HEK293 (cell line): ENCODE results near the gene MYL6B.

Source experiments
- BCL11A ChIP-seq: fragments of 450-650 bp; formaldehyde crosslinking; IDR thresholded peaks from 2 replicates; pipeline ENCODE4 v1.5.1; 2016; ENCODE audit warnings: low read depth, missing biosample characterization, missing genetic modification characterization
- EGR2 ChIP-seq: fragments of 450-650 bp; formaldehyde crosslinking; IDR thresholded peaks from 2 replicates; pipeline ENCODE4 v1.5.1; 2016; ENCODE audit warnings: low read depth, missing biosample characterization, missing genetic modification characterization
- KLF16 ChIP-seq: fragments of 450-650 bp; formaldehyde crosslinking; IDR thresholded peaks from 2 replicates; pipeline ENCODE4 v1.5.1; 2017; ENCODE audit warnings: missing biosample characterization, missing genetic modification characterization
- KLF7 ChIP-seq: fragments of 450-650 bp; formaldehyde crosslinking; IDR thresholded peaks from 2 replicates; pipeline ENCODE4 v1.5.1; 2016; ENCODE audit warnings: missing biosample characterization, missing genetic modification characterization, borderline replicate concordance
- KLF8 ChIP-seq: fragments of 450-650 bp; formaldehyde crosslinking; IDR thresholded peaks from 2 replicates; pipeline ENCODE4 v1.5.1; 2016; ENCODE audit warnings: missing biosample characterization, missing genetic modification characterization
- OSR2 ChIP-seq: fragments of 450-650 bp; formaldehyde crosslinking; IDR thresholded peaks from 2 replicates; pipeline ENCODE4 v1.5.1; 2016; ENCODE audit warnings: missing biosample characterization, missing genetic modification characterization
- SP3 ChIP-seq: fragments of 450-650 bp; formaldehyde crosslinking; IDR thresholded peaks from 2 replicates; pipeline ENCODE4 v1.5.1; 2016; ENCODE audit warnings: missing biosample characterization, missing genetic modification characterization
- YY2 ChIP-seq: fragments of 450-650 bp; formaldehyde crosslinking; IDR thresholded peaks from 2 replicates; pipeline ENCODE4 v1.5.1; 2016; ENCODE audit warnings: missing biosample characterization, missing genetic modification characterization
- ZBTB8A ChIP-seq: fragments of 450-650 bp; formaldehyde crosslinking; IDR thresholded peaks from 2 replicates; pipeline ENCODE4 v1.5.1; 2016; ENCODE audit warnings: missing biosample characterization, missing genetic modification characterization
- ZNF155 ChIP-seq: fragments of 450-650 bp; formaldehyde crosslinking; IDR thresholded peaks from 2 replicates; pipeline ENCODE4 v1.5.1; 2016; ENCODE audit warnings: missing biosample characterization, missing genetic modification characterization
- ZNF16 ChIP-seq: fragments of 450-650 bp; formaldehyde crosslinking; IDR thresholded peaks from 2 replicates; pipeline ENCODE4 v1.5.1; 2016; ENCODE audit warnings: low read depth, missing biosample characterization, missing genetic modification characterization
- ZNF175 ChIP-seq: fragments of 450-650 bp; formaldehyde crosslinking; IDR thresholded peaks from 2 replicates; pipeline ENCODE4 v1.5.1; 2016; ENCODE audit warnings: missing biosample characterization, missing genetic modification characterization
- ZNF214 ChIP-seq: fragments of 450-650 bp; formaldehyde crosslinking; IDR thresholded peaks from 2 replicates; pipeline ENCODE4 v1.5.1; 2017; ENCODE audit warnings: missing biosample characterization, mild to moderate bottlenecking, missing genetic modification characterization, borderline replicate concordance
- ZNF239 ChIP-seq: fragments of 450-650 bp; formaldehyde crosslinking; IDR thresholded peaks from 2 replicates; pipeline ENCODE4 v1.5.1; 2016; ENCODE audit warnings: missing biosample characterization, missing genetic modification characterization
- ZNF292 ChIP-seq: fragments of 450-650 bp; formaldehyde crosslinking; IDR thresholded peaks from 2 replicates; pipeline ENCODE4 v1.5.1; 2016; ENCODE audit warnings: low read depth, missing biosample characterization, missing genetic modification characterization, borderline replicate concordance
- ZNF404 ChIP-seq: fragments of 450-650 bp; formaldehyde crosslinking; IDR thresholded peaks from 2 replicates; pipeline ENCODE4 v1.5.1; 2017; ENCODE audit warnings: missing biosample characterization, missing genetic modification characterization
- ZNF48 ChIP-seq: fragments of 450-650 bp; formaldehyde crosslinking; IDR thresholded peaks from 2 replicates; pipeline ENCODE4 v1.5.1; 2016; ENCODE audit warnings: missing biosample characterization, missing genetic modification characterization
- ZNF514 ChIP-seq: fragments of 450-650 bp; formaldehyde crosslinking; IDR thresholded peaks from 2 replicates; pipeline ENCODE4 v1.5.1; 2016; ENCODE audit warnings: missing biosample characterization, missing genetic modification characterization
- ZNF624 ChIP-seq: fragments of 450-650 bp; formaldehyde crosslinking; IDR thresholded peaks from 2 replicates; pipeline ENCODE4 v1.5.1; 2017; ENCODE audit warnings: missing biosample characterization, missing genetic modification characterization
- ZNF701 ChIP-seq: fragments of 450-650 bp; formaldehyde crosslinking; IDR thresholded peaks from 2 replicates; pipeline ENCODE4 v1.5.1; 2016; ENCODE audit warnings: missing biosample characterization, missing genetic modification characterization
- ZNF768 ChIP-seq: fragments of 450-650 bp; formaldehyde crosslinking; IDR thresholded peaks from 2 replicates; pipeline ENCODE4 v1.5.1; 2018; ENCODE audit warnings: missing biosample characterization, mild to moderate bottlenecking, missing genetic modification characterization
- ZNF785 ChIP-seq: fragments of 450-650 bp; formaldehyde crosslinking; IDR thresholded peaks from 2 replicates; pipeline ENCODE4 v1.5.1; 2016; ENCODE audit warnings: missing biosample characterization, missing genetic modification characterization
- ZSCAN16 ChIP-seq: fragments of 450-650 bp; formaldehyde crosslinking; IDR thresholded peaks from 2 replicates; pipeline ENCODE4 v1.5.1; 2016; ENCODE audit warnings: missing biosample characterization, missing genetic modification characterization
- ZSCAN30 ChIP-seq: fragments of 450-650 bp; IDR thresholded peaks from 2 replicates; pipeline ENCODE4 v1.5.1; 2018; ENCODE audit warnings: missing biosample characterization, mild to moderate bottlenecking, missing genetic modification characterization, moderate library complexity
- TF ChIP-seq, protein P1 (sequence below): IDR thresholded peaks from 2 replicates; pipeline ENCODE4 v1.6.1; 2011; ENCODE audit warnings: mild to moderate bottlenecking, low read depth, low read length, borderline replicate concordance
- TF ChIP-seq, protein P2 (sequence below): fragments of 450-650 bp; formaldehyde crosslinking; conservative IDR thresholded peaks from 2 replicates; pipeline ENCODE4 v1.5.1; 2016; ENCODE audit warnings: low read depth, missing biosample characterization, missing genetic modification characterization
- TF ChIP-seq, protein P3 (sequence below): fragments of 450-650 bp; formaldehyde crosslinking; IDR thresholded peaks from 2 replicates; pipeline ENCODE4 v1.5.1; 2016; ENCODE audit warnings: missing biosample characterization, missing genetic modification characterization
- TF ChIP-seq, protein P4 (sequence below): fragments of 450-650 bp; formaldehyde crosslinking; IDR thresholded peaks from 2 replicates; pipeline ENCODE4 v1.5.1; 2016; ENCODE audit warnings: missing biosample characterization, missing genetic modification characterization

The MYL6B gene

DNA sequence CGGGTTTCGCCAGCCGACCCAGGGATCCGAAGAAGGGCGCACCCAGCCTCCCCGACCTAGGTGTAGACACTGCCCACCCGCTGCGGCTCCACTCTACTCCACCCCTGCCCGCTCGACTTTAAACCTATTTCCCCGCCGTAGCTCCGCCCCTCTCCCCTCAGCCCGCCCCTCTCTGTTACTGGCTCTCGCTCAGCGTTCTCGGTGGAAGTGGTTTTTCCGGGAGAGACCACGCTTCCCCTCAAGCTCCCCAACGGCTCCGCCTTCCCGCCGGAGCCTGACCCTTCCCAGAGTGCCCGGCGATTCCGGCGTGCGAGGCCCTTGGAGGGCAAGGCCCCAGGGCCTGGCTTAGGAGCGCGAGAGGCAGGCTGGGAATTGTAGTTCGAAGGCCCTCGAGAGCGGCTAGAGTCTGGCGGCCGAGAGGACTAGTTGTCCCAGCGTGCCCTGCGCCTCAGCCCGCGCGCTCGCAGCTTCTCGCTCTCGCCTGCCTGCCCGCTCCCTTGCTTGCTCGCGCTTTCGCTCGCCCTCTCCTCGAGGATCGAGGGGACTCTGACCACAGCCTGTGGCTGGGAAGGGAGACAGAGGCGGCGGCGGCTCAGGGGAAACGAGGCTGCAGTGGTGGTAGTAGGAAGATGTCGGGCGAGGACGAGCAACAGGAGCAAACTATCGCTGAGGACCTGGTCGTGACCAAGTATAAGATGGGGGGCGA lies 48.1 kb upstream of the MYL6B start, which contains the start of gene PA2G4 (continued):
- TF ChIP-seq KLF16 (tag by site-specific recombination) (peak; percentile 50; the same call in 1 of the 2 replicates), KLF7 (tag by site-specific recombination) (peak; percentile 58; the same call in 1 of the 2 replicates), ZNF404 (tag by site-specific recombination) (no peak), ZSCAN16 (no peak), BCL11A (tag by site-specific recombination) (peak; percentile 78; the same call in 1 of the 2 replicates), ZNF239 (no peak), ZNF624 (tag by site-specific recombination) (no peak), ZNF16 (no peak), YY2 (peak; percentile 65; the same call in 1 of the 2 replicates), ZNF214 (tag by site-specific recombination) (no peak), ZNF155 (tag by site-specific recombination) (no peak), ZNF292 (no peak), ZNF785 (tag by site-specific recombination) (no peak), ZNF701 (tag by site-specific recombination) (no peak), OSR2 (no peak), ZSCAN30 (tag by site-specific recombination) (peak; percentile 70), EGR2 (tag by site-specific recombination) (no peak), ZNF175 (tag by site-specific recombination) (no peak), ZNF514 (no peak), SP3 (tag by site-specific recombination) (peak; percentile 95), ZNF768 (no peak), ZNF48 (no peak), KLF8 (tag by site-specific recombination) (peak; percentile 75; the same call in 1 of the 2 replicates), ZBTB8A (tag by site-specific recombination) (peak; percentile 88)
- TF ChIP-seq, protein P1, sequence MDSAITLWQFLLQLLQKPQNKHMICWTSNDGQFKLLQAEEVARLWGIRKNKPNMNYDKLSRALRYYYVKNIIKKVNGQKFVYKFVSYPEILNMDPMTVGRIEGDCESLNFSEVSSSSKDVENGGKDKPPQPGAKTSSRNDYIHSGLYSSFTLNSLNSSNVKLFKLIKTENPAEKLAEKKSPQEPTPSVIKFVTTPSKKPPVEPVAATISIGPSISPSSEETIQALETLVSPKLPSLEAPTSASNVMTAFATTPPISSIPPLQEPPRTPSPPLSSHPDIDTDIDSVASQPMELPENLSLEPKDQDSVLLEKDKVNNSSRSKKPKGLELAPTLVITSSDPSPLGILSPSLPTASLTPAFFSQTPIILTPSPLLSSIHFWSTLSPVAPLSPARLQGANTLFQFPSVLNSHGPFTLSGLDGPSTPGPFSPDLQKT = no peak
- TF ChIP-seq, protein P2, sequence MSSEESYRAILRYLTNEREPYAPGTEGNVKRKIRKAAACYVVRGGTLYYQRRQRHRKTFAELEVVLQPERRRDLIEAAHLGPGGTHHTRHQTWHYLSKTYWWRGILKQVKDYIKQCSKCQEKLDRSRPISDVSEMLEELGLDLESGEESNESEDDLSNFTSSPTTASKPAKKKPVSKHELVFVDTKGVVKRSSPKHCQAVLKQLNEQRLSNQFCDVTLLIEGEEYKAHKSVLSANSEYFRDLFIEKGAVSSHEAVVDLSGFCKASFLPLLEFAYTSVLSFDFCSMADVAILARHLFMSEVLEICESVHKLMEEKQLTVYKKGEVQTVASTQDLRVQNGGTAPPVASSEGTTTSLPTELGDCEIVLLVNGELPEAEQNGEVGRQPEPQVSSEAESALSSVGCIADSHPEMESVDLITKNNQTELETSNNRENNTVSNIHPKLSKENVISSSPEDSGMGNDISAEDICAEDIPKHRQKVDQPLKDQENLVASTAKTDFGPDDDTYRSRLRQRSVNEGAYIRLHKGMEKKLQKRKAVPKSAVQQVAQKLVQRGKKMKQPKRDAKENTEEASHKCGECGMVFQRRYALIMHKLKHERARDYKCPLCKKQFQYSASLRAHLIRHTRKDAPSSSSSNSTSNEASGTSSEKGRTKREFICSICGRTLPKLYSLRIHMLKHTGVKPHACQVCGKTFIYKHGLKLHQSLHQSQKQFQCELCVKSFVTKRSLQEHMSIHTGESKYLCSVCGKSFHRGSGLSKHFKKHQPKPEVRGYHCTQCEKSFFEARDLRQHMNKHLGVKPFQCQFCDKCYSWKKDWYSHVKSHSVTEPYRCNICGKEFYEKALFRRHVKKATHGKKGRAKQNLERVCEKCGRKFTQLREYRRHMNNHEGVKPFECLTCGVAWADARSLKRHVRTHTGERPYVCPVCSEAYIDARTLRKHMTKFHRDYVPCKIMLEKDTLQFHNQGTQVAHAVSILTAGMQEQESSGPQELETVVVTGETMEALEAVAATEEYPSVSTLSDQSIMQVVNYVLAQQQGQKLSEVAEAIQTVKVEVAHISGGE = 0 out of 2 replicates have a peak, but pooled peaks have one; percentile 59
- TF ChIP-seq, protein P3, sequence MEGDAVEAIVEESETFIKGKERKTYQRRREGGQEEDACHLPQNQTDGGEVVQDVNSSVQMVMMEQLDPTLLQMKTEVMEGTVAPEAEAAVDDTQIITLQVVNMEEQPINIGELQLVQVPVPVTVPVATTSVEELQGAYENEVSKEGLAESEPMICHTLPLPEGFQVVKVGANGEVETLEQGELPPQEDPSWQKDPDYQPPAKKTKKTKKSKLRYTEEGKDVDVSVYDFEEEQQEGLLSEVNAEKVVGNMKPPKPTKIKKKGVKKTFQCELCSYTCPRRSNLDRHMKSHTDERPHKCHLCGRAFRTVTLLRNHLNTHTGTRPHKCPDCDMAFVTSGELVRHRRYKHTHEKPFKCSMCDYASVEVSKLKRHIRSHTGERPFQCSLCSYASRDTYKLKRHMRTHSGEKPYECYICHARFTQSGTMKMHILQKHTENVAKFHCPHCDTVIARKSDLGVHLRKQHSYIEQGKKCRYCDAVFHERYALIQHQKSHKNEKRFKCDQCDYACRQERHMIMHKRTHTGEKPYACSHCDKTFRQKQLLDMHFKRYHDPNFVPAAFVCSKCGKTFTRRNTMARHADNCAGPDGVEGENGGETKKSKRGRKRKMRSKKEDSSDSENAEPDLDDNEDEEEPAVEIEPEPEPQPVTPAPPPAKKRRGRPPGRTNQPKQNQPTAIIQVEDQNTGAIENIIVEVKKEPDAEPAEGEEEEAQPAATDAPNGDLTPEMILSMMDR (tag by site-specific recombination) = no peak; the same call in 1 of the 2 replicates
- TF ChIP-seq, protein P4, sequence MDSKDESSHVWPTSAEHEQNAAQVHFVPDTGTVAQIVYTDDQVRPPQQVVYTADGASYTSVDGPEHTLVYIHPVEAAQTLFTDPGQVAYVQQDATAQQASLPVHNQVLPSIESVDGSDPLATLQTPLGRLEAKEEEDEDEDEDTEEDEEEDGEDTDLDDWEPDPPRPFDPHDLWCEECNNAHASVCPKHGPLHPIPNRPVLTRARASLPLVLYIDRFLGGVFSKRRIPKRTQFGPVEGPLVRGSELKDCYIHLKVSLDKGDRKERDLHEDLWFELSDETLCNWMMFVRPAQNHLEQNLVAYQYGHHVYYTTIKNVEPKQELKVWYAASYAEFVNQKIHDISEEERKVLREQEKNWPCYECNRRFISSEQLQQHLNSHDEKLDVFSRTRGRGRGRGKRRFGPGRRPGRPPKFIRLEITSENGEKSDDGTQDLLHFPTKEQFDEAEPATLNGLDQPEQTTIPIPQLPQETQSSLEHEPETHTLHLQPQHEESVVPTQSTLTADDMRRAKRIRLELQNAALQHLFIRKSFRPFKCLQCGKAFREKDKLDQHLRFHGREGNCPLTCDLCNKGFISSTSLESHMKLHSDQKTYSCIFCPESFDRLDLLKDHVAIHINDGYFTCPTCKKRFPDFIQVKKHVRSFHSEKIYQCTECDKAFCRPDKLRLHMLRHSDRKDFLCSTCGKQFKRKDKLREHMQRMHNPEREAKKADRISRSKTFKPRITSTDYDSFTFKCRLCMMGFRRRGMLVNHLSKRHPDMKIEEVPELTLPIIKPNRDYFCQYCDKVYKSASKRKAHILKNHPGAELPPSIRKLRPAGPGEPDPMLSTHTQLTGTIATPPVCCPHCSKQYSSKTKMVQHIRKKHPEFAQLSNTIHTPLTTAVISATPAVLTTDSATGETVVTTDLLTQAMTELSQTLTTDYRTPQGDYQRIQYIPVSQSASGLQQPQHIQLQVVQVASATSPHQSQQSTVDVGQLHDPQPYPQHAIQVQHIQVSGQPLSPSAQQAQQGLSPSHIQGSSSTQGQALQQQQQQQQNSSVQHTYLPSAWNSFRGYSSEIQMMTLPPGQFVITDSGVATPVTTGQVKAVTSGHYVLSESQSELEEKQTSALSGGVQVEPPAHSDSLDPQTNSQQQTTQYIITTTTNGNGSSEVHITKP (tag by site-specific recombination) = peak; percentile 88
